AG08396 (cell line): ENCODE measurements around the gene PCBD2.
"Not testable (repeated sequence)": the region's sequence is repeated elsewhere in the genome, so short reads cannot be mapped to it uniquely, and the experiment has no call there.

ENCODE experiments used
- DNase-seq: peaks from one replicate; pipeline ENCODE4 v3.0.0; 2012; ENCODE audit warnings: low spot score, mixed read lengths

Gene PCBD2

DNA sequence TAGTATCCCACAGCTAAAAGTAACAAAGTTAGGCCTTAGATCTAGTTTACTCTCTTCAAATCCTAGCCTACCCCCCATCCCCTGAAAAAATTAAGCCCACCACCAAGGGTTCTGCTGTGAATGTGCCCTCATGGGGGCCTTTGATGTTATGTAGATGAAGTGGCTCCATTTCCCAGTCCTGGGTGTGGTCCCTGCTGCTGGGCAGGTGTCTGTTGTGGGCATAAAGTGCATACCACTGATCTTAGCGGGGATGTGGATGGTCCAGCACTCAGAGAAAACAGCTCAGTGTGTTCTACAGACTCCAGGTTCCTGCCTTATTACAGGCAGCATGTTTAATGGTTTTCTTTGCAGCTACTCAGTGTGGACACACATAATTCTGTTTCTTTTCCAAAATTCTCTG is 1.9 kb downstream of the PCBD2 start:
- DNase-seq: no peak

DNA sequence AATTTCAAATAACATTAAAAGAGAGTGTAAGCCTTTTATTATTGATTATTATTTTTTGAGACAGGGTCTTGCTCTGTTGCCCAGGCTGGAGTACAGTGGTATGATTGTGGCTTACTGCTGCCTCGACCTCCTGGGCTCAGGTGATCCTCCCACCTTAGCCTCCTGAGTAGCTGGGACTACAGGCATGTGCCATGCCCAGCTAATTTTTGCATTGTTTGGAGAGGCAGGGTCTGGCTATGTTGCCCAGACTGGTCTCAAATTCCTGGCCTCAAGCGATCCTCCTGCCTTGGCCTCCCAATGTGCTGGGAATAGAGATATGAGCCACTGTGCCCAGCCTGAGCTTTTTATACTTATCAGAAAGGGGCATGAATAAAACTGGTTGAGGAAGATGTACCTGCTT is 5.8 kb downstream of the PCBD2 start:
- DNase-seq: not testable (repeated sequence)

DNA sequence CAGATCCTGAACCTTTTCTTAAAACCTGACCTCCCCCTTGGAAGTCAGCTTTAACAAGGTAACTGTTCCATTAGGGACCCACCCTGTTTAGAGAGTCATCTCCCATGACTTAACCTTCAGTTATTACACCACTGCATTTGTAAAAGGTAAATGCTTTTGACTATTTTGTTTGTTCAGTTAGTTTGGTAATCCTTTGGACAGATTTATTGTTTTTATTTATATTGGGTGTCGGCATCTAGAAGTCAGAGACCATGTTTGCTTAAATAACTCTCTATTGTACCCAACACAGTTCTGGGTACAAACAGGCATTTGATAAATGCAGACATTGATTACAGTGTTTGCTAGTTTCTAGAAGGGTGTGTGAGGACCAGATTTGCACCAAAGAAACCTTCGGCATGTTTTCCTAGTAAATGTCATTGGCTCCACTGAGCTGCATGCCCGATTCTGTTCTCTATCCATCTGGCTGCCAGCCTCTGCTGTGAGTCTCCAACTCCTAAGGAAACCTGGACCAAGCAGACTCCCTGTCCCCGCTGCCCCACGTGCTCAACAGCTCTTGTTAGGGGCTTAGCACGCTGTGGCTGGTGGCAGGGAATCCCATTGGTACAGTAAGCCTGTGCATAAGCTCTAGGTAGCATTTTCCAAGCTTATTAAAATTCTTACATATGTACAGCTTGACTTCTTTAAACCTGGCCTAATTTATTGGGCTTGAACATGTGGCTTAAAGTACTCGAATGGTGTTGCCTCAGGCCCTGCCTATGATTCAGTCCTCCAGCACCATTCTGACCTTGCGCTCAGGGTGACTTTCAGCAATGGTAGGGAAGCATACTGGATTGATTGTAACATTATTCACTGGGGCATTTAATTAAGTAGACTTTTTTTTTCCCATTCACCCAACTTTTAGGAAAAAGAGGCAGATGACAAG is 6.6 kb downstream of the PCBD2 start:
- DNase-seq: no peak

DNA sequence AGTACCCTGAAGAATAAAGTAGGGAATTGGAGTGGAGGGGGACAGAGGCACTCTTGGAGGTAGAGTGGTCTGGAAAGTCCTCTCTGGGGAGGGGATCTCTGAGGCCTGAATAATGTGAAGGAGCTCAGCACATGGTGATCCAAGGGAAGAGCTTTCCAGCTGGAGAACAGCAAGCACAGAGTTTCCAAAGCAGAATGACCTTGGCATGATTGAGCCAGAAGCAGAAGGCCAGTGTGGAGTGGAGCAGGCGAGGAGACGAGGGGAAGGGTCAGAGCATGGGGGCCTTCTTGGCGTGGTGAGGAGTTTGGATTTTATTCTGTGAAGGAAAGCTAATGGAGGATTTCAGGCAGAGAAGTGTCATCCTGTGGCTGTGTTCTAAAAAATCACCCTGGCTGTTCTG is 8.3 kb downstream of the PCBD2 start:
- no peak for DNase-seq

DNA sequence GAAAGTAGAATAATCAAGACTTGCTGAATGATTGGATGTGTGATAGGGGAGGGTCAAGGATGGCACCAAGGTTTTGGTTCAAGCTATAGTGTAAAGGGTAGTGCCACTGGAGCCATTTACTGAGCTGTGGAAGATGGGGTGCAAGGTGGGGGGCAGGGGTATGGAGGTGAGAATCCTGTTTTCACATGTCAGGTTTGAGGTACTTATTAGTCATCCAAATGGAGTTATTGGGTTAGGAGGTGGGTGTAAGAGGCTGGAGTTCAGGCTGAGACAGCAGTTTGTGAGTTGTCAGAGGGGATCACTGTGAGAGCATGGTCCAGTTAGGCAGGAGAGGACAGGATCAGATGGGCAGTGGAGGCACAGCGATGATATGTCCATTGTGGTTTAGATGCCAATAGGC is 8.9 kb downstream of the PCBD2 start:
- DNase-seq: no peak

DNA sequence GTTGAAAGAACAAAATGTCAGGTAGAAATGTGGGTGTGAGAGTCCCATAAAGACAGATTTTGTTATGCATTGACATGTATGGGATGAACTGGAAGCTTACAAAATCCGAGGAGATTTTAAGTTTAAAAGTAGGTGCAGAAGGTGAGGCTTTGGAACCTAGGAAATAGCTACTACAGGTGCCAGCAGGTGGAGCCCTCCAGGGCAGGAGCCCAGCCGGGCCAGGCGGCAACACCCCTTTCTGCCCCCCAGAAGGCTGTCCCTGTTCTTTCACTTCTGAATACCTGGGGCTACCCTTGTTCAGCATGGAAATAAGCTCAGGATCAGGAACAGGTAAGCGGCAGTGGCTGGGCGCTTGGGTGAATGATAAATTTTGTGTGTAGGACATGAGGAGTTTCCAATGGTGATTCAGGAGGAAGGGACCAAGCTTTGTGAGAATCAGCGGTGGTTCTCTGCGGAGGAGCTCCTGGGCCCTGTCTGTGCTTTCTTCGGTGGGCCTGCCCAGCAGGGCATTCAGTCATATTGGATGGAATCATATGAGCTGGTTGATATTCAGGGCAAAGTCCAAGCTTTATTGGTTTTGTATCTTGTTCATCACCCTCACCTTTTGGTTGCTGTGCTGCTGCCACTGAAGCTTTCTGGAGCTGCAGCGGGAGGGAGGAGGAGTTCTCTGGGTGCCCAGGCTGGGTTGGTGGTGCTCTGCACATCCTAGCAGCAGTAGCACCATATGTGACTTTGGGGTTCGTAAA is 12.3 kb downstream of the PCBD2 start:
- no peak for DNase-seq

DNA sequence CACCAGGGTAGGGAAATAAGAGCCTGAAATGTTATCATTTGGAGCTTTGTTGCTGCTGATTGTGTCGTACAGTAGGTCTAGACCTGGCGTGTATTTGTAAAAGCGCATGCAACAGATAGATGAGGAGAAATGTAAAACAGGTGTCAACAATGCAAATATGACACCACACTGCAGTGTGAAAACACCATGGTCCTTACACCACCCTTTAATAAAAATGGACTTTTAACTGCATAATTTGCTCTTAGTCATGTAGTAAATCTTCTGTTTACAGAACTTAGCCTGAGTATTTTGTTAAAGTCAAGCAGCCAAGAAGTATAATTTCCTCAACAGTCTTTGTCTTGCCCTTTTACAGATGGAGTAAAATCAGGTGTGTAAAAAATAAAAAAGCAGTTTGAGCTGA is 13.9 kb downstream of the PCBD2 start:
- DNase-seq: no peak

DNA sequence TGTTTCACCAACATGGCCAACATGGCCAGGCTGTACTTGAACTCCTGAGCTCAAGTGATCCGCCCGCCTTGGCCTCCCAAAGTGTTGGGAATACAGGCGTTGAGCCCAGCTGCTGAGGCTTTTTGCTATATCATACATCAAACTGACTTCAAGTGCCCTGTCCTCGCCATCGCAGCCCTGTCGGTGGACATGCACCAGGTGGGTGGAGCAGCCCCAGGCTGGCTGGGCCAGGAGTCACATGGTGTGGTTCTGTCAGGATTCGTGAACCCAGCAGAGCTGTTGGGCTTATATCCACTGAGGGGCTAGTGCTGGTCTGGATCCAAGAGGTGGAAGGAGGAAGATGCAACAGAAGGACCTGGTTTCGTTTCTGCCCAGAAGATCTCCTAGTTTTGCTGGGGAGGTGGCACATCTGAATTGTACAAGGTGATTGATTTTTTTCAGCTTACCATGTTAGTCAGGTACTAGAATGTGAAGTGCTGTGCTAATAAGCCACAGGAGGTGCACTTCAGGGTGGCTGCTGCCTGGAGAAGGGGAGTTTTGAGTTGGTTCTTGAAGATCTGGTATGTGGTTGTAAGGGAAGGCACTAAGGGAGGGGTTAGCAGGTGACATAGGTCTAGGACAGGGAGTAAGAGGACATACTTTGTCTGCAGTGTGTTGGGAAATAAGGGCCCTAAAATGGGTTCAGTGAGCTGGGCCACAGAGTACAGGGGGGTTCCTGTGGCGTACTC is 16.1 kb downstream of the PCBD2 start:
- no peak for DNase-seq

DNA sequence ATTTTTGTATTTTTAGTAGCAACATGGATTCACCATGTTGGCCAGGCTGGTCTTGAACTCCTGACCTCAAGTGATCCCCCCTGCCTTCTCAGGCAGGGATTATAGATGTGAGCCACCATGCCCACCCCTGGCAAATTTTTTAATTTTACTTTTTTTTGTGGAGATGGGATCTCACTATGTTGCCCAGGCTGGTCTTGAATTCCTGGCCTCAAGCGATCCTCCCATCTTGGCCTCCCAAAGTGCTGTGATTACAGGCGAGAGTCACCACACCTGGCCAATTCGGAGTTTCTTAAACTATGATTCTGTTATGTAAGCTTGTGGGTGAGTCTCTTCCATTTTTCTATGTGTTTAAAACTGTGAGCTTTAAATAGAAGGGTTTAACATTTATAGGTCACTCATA is 27.6 kb downstream of the PCBD2 start:
- DNase-seq: no peak

DNA sequence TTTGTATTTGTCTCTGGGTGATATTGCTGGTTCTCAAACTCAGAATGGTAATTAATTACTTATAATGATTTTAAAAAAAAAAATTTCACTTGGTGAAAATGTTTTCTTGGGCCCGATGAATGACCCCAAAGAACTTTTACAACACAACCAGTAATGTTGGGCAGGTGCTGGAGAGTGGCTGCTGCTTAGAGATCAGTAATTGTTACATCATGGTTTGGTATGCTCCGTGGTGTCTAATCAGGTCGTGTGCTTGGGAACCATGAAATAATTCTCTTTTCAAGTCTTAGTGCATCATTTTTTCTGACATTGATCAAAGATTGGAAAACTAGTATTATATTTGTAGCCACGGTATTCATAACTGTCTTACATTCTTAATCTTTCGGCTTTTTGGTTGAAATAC is 29.3 kb downstream of the PCBD2 start:
- no peak for DNase-seq

DNA sequence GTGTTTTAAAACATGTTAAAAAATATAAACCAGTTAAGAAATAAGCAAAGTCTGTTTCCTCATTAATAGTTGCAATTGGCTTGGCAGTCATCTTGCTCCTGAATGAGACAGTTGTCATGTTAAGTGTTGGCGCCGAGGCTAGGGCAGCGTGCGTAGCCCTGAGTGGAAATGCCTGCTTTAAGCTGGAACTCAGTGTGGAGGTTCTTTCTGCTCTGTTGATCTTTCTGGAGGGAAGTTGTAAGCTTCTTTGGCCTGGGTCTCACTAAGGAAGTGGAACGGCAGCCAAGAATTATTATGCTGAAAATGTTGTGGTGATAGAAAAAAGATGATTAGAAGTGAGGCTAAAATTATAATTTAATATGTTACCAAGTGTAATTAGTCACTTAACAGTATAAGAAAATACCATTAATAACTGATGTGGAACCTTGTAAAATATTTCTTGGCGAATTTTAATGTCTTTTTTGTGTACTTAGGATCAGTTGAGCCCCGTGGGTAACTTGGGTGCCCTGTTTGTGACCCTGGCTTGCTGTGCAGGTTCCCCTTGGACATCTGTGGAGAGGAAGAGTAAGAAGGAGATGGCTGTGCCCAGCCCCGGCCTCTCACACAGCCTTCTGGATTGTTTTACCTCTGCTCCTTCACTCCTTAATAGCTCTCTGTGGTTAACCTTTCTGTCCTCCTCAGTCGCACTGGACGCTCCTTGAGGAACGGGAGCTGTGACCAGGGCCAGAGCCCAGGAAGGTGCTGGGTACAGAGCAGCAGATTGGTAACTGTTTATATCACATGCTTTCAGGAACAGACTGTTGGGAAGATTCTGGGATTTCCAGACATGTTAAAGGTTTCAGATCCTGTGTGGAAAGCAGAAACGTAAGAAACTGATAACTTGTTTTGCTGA is 31.0 kb downstream of the PCBD2 start:
- DNase-seq: no peak

DNA sequence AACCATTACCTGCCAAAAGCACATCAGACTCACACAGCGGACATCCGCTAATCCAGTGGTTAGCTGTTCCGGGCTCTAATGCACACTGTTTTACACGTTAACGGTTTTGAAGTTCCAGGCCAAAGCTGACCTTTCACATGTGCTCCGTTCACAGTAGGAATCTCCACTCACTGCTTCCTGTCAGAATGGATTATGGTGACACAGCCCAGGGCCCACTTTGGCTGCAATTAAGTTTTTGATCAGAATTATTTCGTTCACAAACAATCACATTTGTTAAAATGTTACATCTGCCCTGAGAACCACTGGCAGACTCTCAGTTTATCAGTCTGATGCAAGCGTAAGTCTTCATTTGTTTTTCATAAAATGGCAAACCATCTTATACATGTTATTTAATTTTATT is 32.6 kb downstream of the PCBD2 start:
- no peak for DNase-seq

DNA sequence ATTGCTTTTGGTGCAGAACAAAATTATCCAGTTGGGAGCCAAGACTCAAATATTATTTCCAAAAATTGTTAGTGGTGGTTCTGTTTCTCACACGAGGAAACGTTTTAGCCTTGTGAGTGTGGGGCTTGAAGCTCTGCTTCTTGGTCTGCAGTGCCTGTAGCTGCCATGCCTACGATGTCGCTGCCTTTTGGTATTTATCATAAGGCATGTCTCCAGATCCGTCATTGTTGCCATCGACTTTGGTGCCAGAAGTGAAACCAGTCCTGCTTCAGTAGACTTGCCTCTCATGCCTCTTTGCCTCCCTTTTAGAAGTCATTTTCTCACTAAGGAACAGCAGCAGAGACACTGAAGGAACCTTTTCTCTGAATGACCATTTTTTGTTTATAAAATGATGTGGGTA is 33.1 kb downstream of the PCBD2 start:
- DNase-seq: no peak

DNA sequence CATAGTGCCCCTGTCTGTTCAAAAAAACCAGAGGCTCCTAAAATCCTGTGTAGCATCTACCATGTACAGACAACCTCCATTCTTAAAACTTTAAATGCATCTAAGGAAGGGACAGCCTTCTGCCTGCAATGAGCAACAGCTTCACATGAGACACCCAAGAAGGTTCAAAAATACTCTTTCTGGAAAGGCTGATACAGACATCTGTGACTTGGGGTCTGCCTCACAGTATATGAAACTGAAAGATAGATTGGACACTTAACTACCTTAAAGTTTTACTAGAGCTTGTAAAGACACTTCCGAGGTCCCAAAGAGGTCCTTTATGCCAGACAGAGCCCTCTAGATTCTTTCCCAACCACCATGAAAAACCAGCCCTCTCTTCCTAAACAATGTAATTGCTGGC is 34.6 kb downstream of the PCBD2 start:
- DNase-seq: no peak

DNA sequence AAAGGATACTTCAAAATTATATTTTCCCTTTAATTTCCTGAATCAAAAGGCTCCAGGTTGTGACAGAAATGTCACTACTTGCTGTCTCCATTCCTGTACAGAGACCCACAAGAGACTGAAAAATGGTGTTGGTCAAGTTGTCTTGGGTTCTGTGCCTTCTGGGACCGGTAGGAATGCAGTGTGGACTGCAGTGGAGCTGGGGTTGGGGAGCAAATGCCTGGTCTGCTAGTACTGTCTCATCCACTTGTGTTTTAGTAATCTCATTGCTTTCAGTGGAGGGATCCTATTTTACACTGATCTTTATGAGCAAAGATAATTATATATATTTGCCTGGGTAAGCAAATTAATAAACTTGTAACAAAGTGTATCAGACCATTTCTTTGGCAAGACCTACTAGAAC is 38.6 kb downstream of the PCBD2 start:
- no peak for DNase-seq

DNA sequence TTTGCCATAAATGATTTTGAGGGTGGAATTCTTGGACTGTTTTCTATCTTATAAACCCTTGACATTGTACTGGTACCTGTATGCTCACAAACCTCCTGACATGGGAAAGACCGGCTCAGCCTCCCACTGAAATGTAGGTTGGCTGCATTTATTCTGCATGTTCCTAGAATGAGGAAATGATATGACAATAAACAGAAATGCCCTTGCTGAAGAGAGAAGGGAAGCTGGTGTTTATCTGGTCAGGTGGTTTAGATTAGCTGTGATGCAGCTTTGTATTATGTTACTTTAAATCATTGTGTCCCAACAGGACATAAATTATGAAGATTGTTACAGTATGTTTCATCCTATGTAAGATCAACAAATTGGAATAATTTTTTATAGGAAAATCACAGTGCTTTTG is 39.7 kb downstream of the PCBD2 start:
- DNase-seq: no peak

DNA sequence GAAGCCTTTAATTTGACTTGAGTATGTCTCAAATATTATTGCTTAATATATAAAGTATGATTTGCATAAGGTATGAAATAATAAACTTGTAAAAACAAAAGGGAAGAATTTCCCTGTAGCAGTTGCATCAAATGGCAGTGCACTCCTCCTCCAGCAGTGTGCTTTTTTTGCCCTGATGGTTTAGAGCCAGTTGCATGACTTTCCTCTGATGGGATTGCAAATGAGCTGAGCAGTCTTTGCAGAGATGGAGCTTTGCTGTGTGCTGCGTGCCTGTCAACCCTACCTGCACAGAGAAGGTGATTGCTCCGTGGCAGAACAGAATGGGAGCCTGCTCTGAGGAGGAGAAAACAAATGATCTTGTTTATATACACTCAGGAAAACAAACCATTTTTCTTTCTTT is 40.1 kb downstream of the PCBD2 start:
- no peak for DNase-seq

DNA sequence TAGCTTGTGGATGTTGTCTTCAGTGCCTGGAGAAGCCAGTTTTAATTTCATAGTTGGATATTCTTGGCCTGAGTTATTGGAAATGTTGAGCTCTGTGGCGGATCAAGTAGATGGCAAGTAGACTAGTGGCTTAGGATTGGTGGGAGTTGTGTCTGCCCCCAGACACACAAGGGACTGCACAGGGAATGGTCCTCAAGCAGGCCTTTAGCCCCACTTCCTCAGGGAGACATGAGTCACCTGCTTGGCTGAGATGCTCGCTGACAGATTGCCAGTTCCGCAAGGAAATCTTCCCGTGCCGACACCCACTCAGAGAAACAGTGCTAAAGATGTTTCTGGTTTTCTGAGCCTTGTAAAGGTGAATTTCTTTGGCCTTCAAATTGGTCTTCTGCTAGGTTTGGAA is 44.0 kb downstream of the PCBD2 start:
- no peak for DNase-seq

DNA sequence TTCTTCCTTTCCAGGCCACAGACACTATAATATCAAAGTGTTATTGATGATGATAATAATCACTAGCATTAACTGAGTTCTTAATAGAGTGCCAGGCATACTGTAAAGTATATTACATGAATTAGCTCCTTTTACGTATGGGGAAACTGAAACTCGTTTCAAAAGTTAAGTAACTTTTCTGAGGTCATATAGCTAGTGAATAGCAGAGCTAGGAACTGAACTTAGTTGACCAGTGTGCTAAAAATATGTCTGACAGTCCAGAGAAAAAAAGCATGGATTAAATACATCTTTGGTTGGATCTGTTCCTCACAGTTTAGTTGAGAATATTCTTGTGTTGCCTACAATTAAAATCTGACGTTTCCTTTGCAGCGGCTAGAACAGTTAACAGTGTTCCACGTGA is 44.4 kb downstream of the PCBD2 start:
- DNase-seq: no peak

DNA sequence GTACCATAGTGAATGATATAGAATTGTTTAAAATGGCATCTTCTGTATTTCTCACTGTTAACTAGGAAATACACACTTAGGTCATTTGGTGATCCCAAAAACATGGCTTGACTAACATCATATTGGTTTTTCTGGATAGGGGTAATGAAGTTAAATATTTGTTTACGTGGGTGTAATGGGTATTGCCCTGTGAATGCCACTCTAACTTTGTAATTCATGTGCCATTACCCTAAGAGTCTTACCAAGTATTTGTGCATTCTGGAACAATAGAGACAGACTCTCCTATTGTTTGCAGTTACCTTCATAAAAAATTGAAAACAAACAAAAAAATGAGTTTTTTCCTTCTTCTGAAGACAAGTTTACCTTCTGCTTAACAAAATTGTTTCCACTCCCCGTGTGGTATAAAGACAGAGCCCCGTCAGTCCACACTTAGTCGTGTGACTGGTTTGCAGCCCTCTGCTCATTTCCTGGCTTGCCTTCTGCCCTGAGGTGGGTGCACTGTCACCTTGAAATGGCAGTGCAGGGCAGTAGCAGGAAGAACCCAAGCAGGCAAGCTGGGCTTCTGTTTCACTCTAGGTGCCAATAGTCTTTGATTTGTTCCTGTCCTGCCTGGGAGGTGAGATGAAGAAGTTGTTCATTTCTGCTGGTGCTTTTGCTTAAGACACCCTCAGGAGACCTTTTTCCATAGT is 53.1 kb downstream of the PCBD2 start:
- no peak for DNase-seq

DNA sequence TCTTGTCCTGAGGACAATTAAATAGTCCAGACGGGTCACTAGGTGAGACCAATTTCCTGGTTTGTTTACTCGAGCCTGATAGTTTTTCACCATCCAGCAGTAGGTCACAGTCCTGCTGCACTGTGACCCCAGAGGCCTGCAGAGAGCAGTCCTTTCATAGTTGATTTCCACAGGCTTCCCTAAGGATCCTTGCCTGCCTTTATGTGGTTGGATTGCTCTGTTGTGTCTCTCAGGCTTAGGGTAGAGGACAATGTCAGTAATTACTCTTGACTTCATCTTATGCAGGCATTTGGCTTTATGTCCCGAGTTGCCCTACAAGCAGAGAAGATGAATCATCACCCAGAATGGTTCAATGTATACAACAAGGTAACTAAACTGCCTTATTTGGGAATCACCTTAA is 53.8 kb downstream of the PCBD2 start:
- DNase-seq: no peak
